Activated CD4-positive, alpha-beta T cell treated with anti-CD3 and anti-CD28 coated beads, Interleukin-2, amount 10 ng/mL, durations not matched to agents 7 days and 5 days (primary cell): Measurements from ENCODE around the gene TBC1D4. TPM values are rescaled to one million over a fixed set of nuclear protein-coding genes. Genes with fewer than 3 reads are reported as not detected.

Source experiments
- CTCF ChIA-PET: fragments of 350-600 bp; sonication (Branson Sonifier 250); formaldehyde crosslinking; loops from one replicate; lab custom pipeline; 2021; ENCODE audit warnings: antibody characterized with exemption; lab: Charles Lee
- POLR2A ChIA-PET: fragments of 350-600 bp; sonication (Branson Sonifier 250); formaldehyde crosslinking; loops from one replicate; lab custom pipeline; 2021; ENCODE audit warnings: antibody characterized with exemption; lab: Charles Lee
- DNase-seq: peaks from one replicate; pipeline ENCODE4 v3.0.0-alpha.2; 2020
- H3K27ac Mint-ChIP-seq: one replicate; pipeline ENCODE4 v1.8.0; 2021; ENCODE audit warnings: mild to moderate bottlenecking, moderate library complexity, mixed read lengths
- H3K27me3 Mint-ChIP-seq: one replicate; pipeline ENCODE4 v1.8.0; 2021; ENCODE audit warnings: mixed read lengths
- H3K36me3 Mint-ChIP-seq: one replicate; pipeline ENCODE4 v1.8.0; 2021; ENCODE audit warnings: low read depth, mixed read lengths
- H3K4me1 Mint-ChIP-seq: one replicate; pipeline ENCODE4 v1.8.0; 2021; ENCODE audit warnings: mixed read lengths
- H3K4me3 Mint-ChIP-seq: one replicate; pipeline ENCODE4 v1.8.0; 2021; ENCODE audit warnings: mild to moderate bottlenecking, moderate library complexity, mixed read lengths
- H3K9me3 Mint-ChIP-seq: one replicate; pipeline ENCODE4 v1.8.0; 2021; ENCODE audit warnings: mixed read lengths
- total RNA-seq, 2 experiments: library from RNA; stranded (reverse); gene quantifications; one replicate each; pipeline ENCODE4 v1.2.3, GENCODE V29; 2021

The TBC1D4 gene
- total RNA-seq, 2 experiments from 2014 or later: 27.2 to 32.9 TPM

- H3K27ac Mint-ChIP-seq: no peak overlapping the region
- H3K27me3 Mint-ChIP-seq: peaks cover 5% of the 10 kb centered on the region
- no peak overlapping the region for H3K4me3 Mint-ChIP-seq
- no peaks in the 10 kb centered on the region for H3K4me1 Mint-ChIP-seq
- ChIA-PET CTCF (no interaction called here), POLR2A (no interaction called here)
- no peak for DNase-seq
- H3K9me3 Mint-ChIP-seq: no peaks in the 10 kb centered on the region
- no peaks in the 10 kb centered on the region for H3K36me3 Mint-ChIP-seq
These were observed 65.0 kb downstream of the TBC1D4 start for GRCh38 chr13:75417012-75417384.

GRCh38 chr13:75416327-75417011 is 65.5 kb downstream of the TBC1D4 start:
- POLR2A ChIA-PET: no interaction called here
- peaks cover 2% of the 10 kb centered on the region for H3K27me3 Mint-ChIP-seq
- no peaks in the 10 kb centered on the region for H3K36me3 Mint-ChIP-seq
- H3K9me3 Mint-ChIP-seq: no peaks in the 10 kb centered on the region
- H3K4me1 Mint-ChIP-seq: no peaks in the 10 kb centered on the region
- H3K27ac Mint-ChIP-seq: no peak overlapping the region
- CTCF ChIA-PET: no interaction called here
- H3K4me3 Mint-ChIP-seq: no peak overlapping the region
- DNase-seq: no peak

- no peak for DNase-seq
- Mint-ChIP-seq H3K4me3 (no peak overlapping the region), H3K27me3 (peaks cover 2% of the 10 kb centered on the region), H3K9me3 (no peaks in the 10 kb centered on the region), H3K36me3 (no peaks in the 10 kb centered on the region), H3K4me1 (no peaks in the 10 kb centered on the region), H3K27ac (no peak overlapping the region)
- ChIA-PET CTCF (interaction anchor here (0.7 kb wide), 1 partner anchor 96 kb away, joined by 5 read pairs; no protein-coding TSS in a partner anchor), POLR2A (no interaction called here)
These were observed 66.3 kb downstream of the TBC1D4 start for GRCh38 chr13:75415694-75416093.

- POLR2A ChIA-PET: no interaction called here
- H3K27ac Mint-ChIP-seq: no peak overlapping the region
- no peaks in the 10 kb centered on the region for H3K9me3 Mint-ChIP-seq
- peaks cover 2% of the 10 kb centered on the region for H3K27me3 Mint-ChIP-seq
- CTCF ChIA-PET: interaction anchor here (0.7 kb wide), 1 partner anchor 96 kb away, joined by 5 read pairs; no protein-coding TSS in a partner anchor
- no peak overlapping the region for H3K4me3 Mint-ChIP-seq
- no peaks in the 10 kb centered on the region for H3K4me1 Mint-ChIP-seq
- no peak for DNase-seq
- H3K36me3 Mint-ChIP-seq: no peaks in the 10 kb centered on the region
These were observed 66.8 kb downstream of the TBC1D4 start for GRCh38 chr13:75415171-75415570.

- CTCF ChIA-PET: no interaction called here
- H3K9me3 Mint-ChIP-seq: no peaks in the 10 kb centered on the region
These were observed 67.7 kb downstream of the TBC1D4 start for GRCh38 chr13:75414036-75414827.

GRCh38 chr13:75411924-75412537 is 69.9 kb downstream of the TBC1D4 start:
- Mint-ChIP-seq H3K36me3 (no peaks in the 10 kb centered on the region), H3K27me3 (no peaks in the 10 kb centered on the region), H3K27ac (no peak overlapping the region), H3K4me3 (no peak overlapping the region), H3K4me1 (no peaks in the 10 kb centered on the region), H3K9me3 (no peaks in the 10 kb centered on the region)
- POLR2A ChIA-PET: interaction anchor here (0.7 kb wide), 1 partner anchor 437 kb away, joined by 3 read pairs; no protein-coding TSS in a partner anchor
- CTCF ChIA-PET: no interaction called here
- DNase-seq: no peak

More at GRCh38 chr13:75414036-75414827, 67.7 kb downstream of the TBC1D4 start:
- H3K4me1 Mint-ChIP-seq: no peaks in the 10 kb centered on the region
- DNase-seq: no peak
- H3K27ac Mint-ChIP-seq: no peak overlapping the region
- H3K4me3 Mint-ChIP-seq: no peak overlapping the region
- POLR2A ChIA-PET: no interaction called here
- no peaks in the 10 kb centered on the region for H3K27me3 Mint-ChIP-seq
- H3K36me3 Mint-ChIP-seq: no peaks in the 10 kb centered on the region

GRCh38 chr13:75410207-75410606 is 71.8 kb downstream of the TBC1D4 start:
- Mint-ChIP-seq H3K27me3 (no peaks in the 10 kb centered on the region), H3K4me1 (no peaks in the 10 kb centered on the region), H3K9me3 (no peaks in the 10 kb centered on the region), H3K36me3 (no peaks in the 10 kb centered on the region), H3K4me3 (no peak overlapping the region), H3K27ac (no peak overlapping the region)
- DNase-seq: no peak
- POLR2A ChIA-PET: no interaction called here
- CTCF ChIA-PET: no interaction called here

- POLR2A ChIA-PET: no interaction called here
- Mint-ChIP-seq H3K4me1 (no peaks in the 10 kb centered on the region), H3K27me3 (no peaks in the 10 kb centered on the region), H3K4me3 (no peak overlapping the region), H3K27ac (no peak overlapping the region), H3K9me3 (no peaks in the 10 kb centered on the region), H3K36me3 (no peaks in the 10 kb centered on the region)
- CTCF ChIA-PET: interaction anchor here (0.8 kb wide), 1 partner anchor 15 kb away, joined by 5 read pairs; no protein-coding TSS in a partner anchor
- no peak for DNase-seq
These were observed 74.0 kb downstream of the TBC1D4 start for GRCh38 chr13:75407998-75408397.

- no peaks in the 10 kb centered on the region for H3K27me3 Mint-ChIP-seq
- ChIA-PET CTCF (interaction anchor here (0.8 kb wide), 1 partner anchor 16 kb away, joined by 5 read pairs; no protein-coding TSS in a partner anchor), POLR2A (no interaction called here)
- no peaks in the 10 kb centered on the region for H3K9me3 Mint-ChIP-seq
- no peak overlapping the region for H3K4me3 Mint-ChIP-seq
- H3K36me3 Mint-ChIP-seq: no peaks in the 10 kb centered on the region
- H3K4me1 Mint-ChIP-seq: no peaks in the 10 kb centered on the region
- no peak overlapping the region for H3K27ac Mint-ChIP-seq
- no peak for DNase-seq
These were observed 74.5 kb downstream of the TBC1D4 start for GRCh38 chr13:75407473-75407872.

GRCh38 chr13:75405976-75406703 is 75.8 kb downstream of the TBC1D4 start:
- no peaks in the 10 kb centered on the region for H3K9me3 Mint-ChIP-seq
- DNase-seq: no peak
- H3K36me3 Mint-ChIP-seq: no peaks in the 10 kb centered on the region
- H3K27ac Mint-ChIP-seq: no peak overlapping the region
- POLR2A ChIA-PET: no interaction called here
- no peak overlapping the region for H3K4me3 Mint-ChIP-seq
- CTCF ChIA-PET: no interaction called here
- no peaks in the 10 kb centered on the region for H3K27me3 Mint-ChIP-seq
- H3K4me1 Mint-ChIP-seq: no peaks in the 10 kb centered on the region

- POLR2A ChIA-PET: no interaction called here
- Mint-ChIP-seq H3K4me1 (no peaks in the 10 kb centered on the region), H3K27me3 (no peaks in the 10 kb centered on the region), H3K9me3 (no peaks in the 10 kb centered on the region), H3K4me3 (no peak overlapping the region), H3K36me3 (no peaks in the 10 kb centered on the region), H3K27ac (no peak overlapping the region)
- CTCF ChIA-PET: no interaction called here
- no peak for DNase-seq
These were observed 77.2 kb downstream of the TBC1D4 start for GRCh38 chr13:75404726-75405125.

- H3K36me3 Mint-ChIP-seq: no peaks in the 10 kb centered on the region
- no peak overlapping the region for H3K27ac Mint-ChIP-seq
- no peak overlapping the region for H3K4me3 Mint-ChIP-seq
- H3K9me3 Mint-ChIP-seq: no peaks in the 10 kb centered on the region
- ChIA-PET CTCF (no interaction called here), POLR2A (no interaction called here)
- H3K27me3 Mint-ChIP-seq: no peaks in the 10 kb centered on the region
- DNase-seq: no peak
- H3K4me1 Mint-ChIP-seq: no peaks in the 10 kb centered on the region
These were observed 79.2 kb downstream of the TBC1D4 start for GRCh38 chr13:75402787-75403186.
